ENCODE data around the gene RAD18. TPM values are rescaled to one million over a fixed set of nuclear protein-coding genes. Genes with fewer than 3 reads are reported as not detected.

The RAD18 gene
- total and polyA plus RNA-seq, 9 donors: 3.8 to 7.1 (median 5.6) TPM

GRCh38 chr3:8903191-8903590, 60.1 kb downstream of the RAD18 start:
- H3K4me1 ChIP-seq (ENCODE audit: control insufficient read depth, insufficient read depth, low read length): no peaks in the 10 kb centered on the region
- H3K27me3 ChIP-seq (ENCODE audit: control insufficient read depth, insufficient read depth, low read length): no peaks in the 10 kb centered on the region
- H3K4me3 ChIP-seq (ENCODE audit: low read length): no peak overlapping the region
- 80% methylated on average over 3 of the region's 5 CpGs for WGBS (ENCODE audit: insufficient coverage)
- no peaks in the 10 kb centered on the region for H3K9me3 ChIP-seq (replicated peaks; ENCODE audit: control insufficient read depth, low read depth, low read length)
- no peak overlapping the region for H3K27ac ChIP-seq (ENCODE audit: low read length)
- no peak for DNase-seq
- H3K36me3 ChIP-seq (ENCODE audit: control insufficient read depth, insufficient read depth, low read length): no peaks in the 10 kb centered on the region

GRCh38 chr3:8900869-8901268, 62.4 kb downstream of the RAD18 start:
- no peaks in the 10 kb centered on the region for H3K36me3 ChIP-seq (ENCODE audit: control insufficient read depth, insufficient read depth, low read length)
- H3K27me3 ChIP-seq (ENCODE audit: control insufficient read depth, insufficient read depth, low read length): no peaks in the 10 kb centered on the region
- no peak overlapping the region for H3K4me3 ChIP-seq (ENCODE audit: low read length)
- no peak overlapping the region for H3K27ac ChIP-seq (ENCODE audit: low read length)
- no peak for DNase-seq
- H3K9me3 ChIP-seq (replicated peaks; ENCODE audit: control insufficient read depth, low read depth, low read length): no peaks in the 10 kb centered on the region
- no CpG with 5 or more reads among the region's 3 CpGs for WGBS (ENCODE audit: insufficient coverage)
- H3K4me1 ChIP-seq (ENCODE audit: control insufficient read depth, insufficient read depth, low read length): no peaks in the 10 kb centered on the region

GRCh38 chr3:8899876-8900460, 63.3 kb downstream of the RAD18 start:
- Histone ChIP-seq H3K4me1 (ENCODE audit: control insufficient read depth, insufficient read depth, low read length) (no peaks in the 10 kb centered on the region), H3K27ac (ENCODE audit: low read length) (no peak overlapping the region), H3K9me3 (replicated peaks; ENCODE audit: control insufficient read depth, low read depth, low read length) (no peaks in the 10 kb centered on the region), H3K27me3 (ENCODE audit: control insufficient read depth, insufficient read depth, low read length) (no peaks in the 10 kb centered on the region), H3K36me3 (ENCODE audit: control insufficient read depth, insufficient read depth, low read length) (no peaks in the 10 kb centered on the region), H3K4me3 (ENCODE audit: low read length) (no peak overlapping the region)
- 57% methylated on average over 1 of the region's 1 CpG for WGBS (ENCODE audit: insufficient coverage)
- no peak for DNase-seq

GRCh38 chr3:8895829-8896228, 67.4 kb downstream of the RAD18 start:
- Histone ChIP-seq H3K27ac (ENCODE audit: low read length) (no peak overlapping the region), H3K4me3 (ENCODE audit: low read length) (no peak overlapping the region), H3K27me3 (ENCODE audit: control insufficient read depth, insufficient read depth, low read length) (no peaks in the 10 kb centered on the region), H3K4me1 (ENCODE audit: control insufficient read depth, insufficient read depth, low read length) (no peaks in the 10 kb centered on the region), H3K9me3 (replicated peaks; ENCODE audit: control insufficient read depth, low read depth, low read length) (no peaks in the 10 kb centered on the region), H3K36me3 (ENCODE audit: control insufficient read depth, insufficient read depth, low read length) (no peaks in the 10 kb centered on the region)
- no CpG with 5 or more reads among the region's 2 CpGs for WGBS (ENCODE audit: insufficient coverage)
- DNase-seq: no peak

GRCh38 chr3:8893001-8893400, 70.3 kb downstream of the RAD18 start:
- Histone ChIP-seq H3K36me3 (ENCODE audit: control insufficient read depth, insufficient read depth, low read length) (peaks cover 2% of the 10 kb centered on the region), H3K4me3 (ENCODE audit: low read length) (no peak overlapping the region), H3K27ac (ENCODE audit: low read length) (no peak overlapping the region), H3K4me1 (ENCODE audit: control insufficient read depth, insufficient read depth, low read length) (peaks cover 4% of the 10 kb centered on the region), H3K9me3 (replicated peaks; ENCODE audit: control insufficient read depth, low read depth, low read length) (no peaks in the 10 kb centered on the region), H3K27me3 (ENCODE audit: control insufficient read depth, insufficient read depth, low read length) (no peaks in the 10 kb centered on the region)
- DNase-seq: no peak
- WGBS (ENCODE audit: insufficient coverage): 100% methylated on average over 1 of the region's 5 CpGs

GRCh38 chr3:8891774-8892173, 71.5 kb downstream of the RAD18 start:
- Histone ChIP-seq H3K4me3 (ENCODE audit: low read length) (no peak overlapping the region), H3K9me3 (replicated peaks; ENCODE audit: control insufficient read depth, low read depth, low read length) (no peaks in the 10 kb centered on the region), H3K36me3 (ENCODE audit: control insufficient read depth, insufficient read depth, low read length) (peaks cover 2% of the 10 kb centered on the region), H3K27me3 (ENCODE audit: control insufficient read depth, insufficient read depth, low read length) (no peaks in the 10 kb centered on the region), H3K27ac (ENCODE audit: low read length) (no peak overlapping the region), H3K4me1 (ENCODE audit: control insufficient read depth, insufficient read depth, low read length) (peaks cover 13% of the 10 kb centered on the region)
- DNase-seq: no peak
- no CpG with 5 or more reads among the region's 1 CpG for WGBS (ENCODE audit: insufficient coverage)

- no peak overlapping the region for H3K27ac ChIP-seq (ENCODE audit: low read length)
- H3K27me3 ChIP-seq (ENCODE audit: control insufficient read depth, insufficient read depth, low read length): no peaks in the 10 kb centered on the region
- H3K4me1 ChIP-seq (ENCODE audit: control insufficient read depth, insufficient read depth, low read length): peaks cover 13% of the 10 kb centered on the region
- no peaks in the 10 kb centered on the region for H3K9me3 ChIP-seq (replicated peaks; ENCODE audit: control insufficient read depth, low read depth, low read length)
- no peak overlapping the region for H3K4me3 ChIP-seq (ENCODE audit: low read length)
- no peak for DNase-seq
- peaks cover 2% of the 10 kb centered on the region for H3K36me3 ChIP-seq (ENCODE audit: control insufficient read depth, insufficient read depth, low read length)
Measured at GRCh38 chr3:8891303-8891702, 72.0 kb downstream of the RAD18 start.

GRCh38 chr3:8888301-8888915, 74.9 kb downstream of the RAD18 start:
- Histone ChIP-seq H3K36me3 (ENCODE audit: control insufficient read depth, insufficient read depth, low read length) (peaks cover 5% of the 10 kb centered on the region), H3K27ac (ENCODE audit: low read length) (peak overlapping the region; percentile 62), H3K4me3 (ENCODE audit: low read length) (no peak overlapping the region), H3K9me3 (replicated peaks; ENCODE audit: control insufficient read depth, low read depth, low read length) (peaks cover 4% of the 10 kb centered on the region), H3K27me3 (ENCODE audit: control insufficient read depth, insufficient read depth, low read length) (no peaks in the 10 kb centered on the region), H3K4me1 (ENCODE audit: control insufficient read depth, insufficient read depth, low read length) (peaks cover 13% of the 10 kb centered on the region)
- no peak for DNase-seq
- WGBS (ENCODE audit: insufficient coverage): no CpG with 5 or more reads among the region's 6 CpGs

GRCh38 chr3:8887435-8888300, 75.6 kb downstream of the RAD18 start:
- Histone ChIP-seq H3K9me3 (replicated peaks; ENCODE audit: control insufficient read depth, low read depth, low read length) (peaks cover 4% of the 10 kb centered on the region), H3K4me3 (ENCODE audit: low read length) (no peak overlapping the region), H3K36me3 (ENCODE audit: control insufficient read depth, insufficient read depth, low read length) (peaks cover 5% of the 10 kb centered on the region), H3K27me3 (ENCODE audit: control insufficient read depth, insufficient read depth, low read length) (no peaks in the 10 kb centered on the region), H3K4me1 (ENCODE audit: control insufficient read depth, insufficient read depth, low read length) (peaks cover 13% of the 10 kb centered on the region), H3K27ac (ENCODE audit: low read length) (peak overlapping the region; percentile 69)
- WGBS (ENCODE audit: insufficient coverage): 57% methylated on average over 1 of the region's 7 CpGs
- peak; percentile 11 for DNase-seq

GRCh38 chr3:8886546-8886945, 76.7 kb downstream of the RAD18 start:
- H3K4me3 ChIP-seq (ENCODE audit: low read length): no peak overlapping the region
- 58% methylated on average over 4 of the region's 4 CpGs for WGBS (ENCODE audit: insufficient coverage)
- H3K4me1 ChIP-seq (ENCODE audit: control insufficient read depth, insufficient read depth, low read length): peaks cover 13% of the 10 kb centered on the region
- peaks cover 9% of the 10 kb centered on the region for H3K36me3 ChIP-seq (ENCODE audit: control insufficient read depth, insufficient read depth, low read length)
- H3K27ac ChIP-seq (ENCODE audit: low read length): no peak overlapping the region
- H3K27me3 ChIP-seq (ENCODE audit: control insufficient read depth, insufficient read depth, low read length): no peaks in the 10 kb centered on the region
- DNase-seq: no peak
- H3K9me3 ChIP-seq (replicated peaks; ENCODE audit: control insufficient read depth, low read depth, low read length): peaks cover 4% of the 10 kb centered on the region
